K562 (cell line): ENCODE results near the gene SLC44A5. TPM values are rescaled to one million over a fixed set of nuclear protein-coding genes. Genes with fewer than 3 reads are reported as not detected.

Experiments
- EP300 ChIP-seq: IDR thresholded peaks from 2 replicates; pipeline ENCODE4 v1.6.1; 2012; ENCODE audit warnings: low read length, improper control_type of control experiment
- HNRNPUL1 ChIP-seq: fragments of 200-400 bp; formaldehyde crosslinking; IDR thresholded peaks from 2 replicates; pipeline ENCODE4 v1.6.1; 2017; ENCODE audit warnings: low read length
- JUN ChIP-seq, 2 experiments: sonication (generic) in 1 of 2; formaldehyde crosslinking in 1 of 2; IDR thresholded peaks; 2 replicates each; pipeline versions ENCODE4 v1.6.1 to v1.8.0; 2012 to 2022; ENCODE audit warnings: borderline replicate concordance in 2 of 2, mild to moderate bottlenecking in 2 of 2, improper control_type of control experiment in 1 of 2, low read depth in 1 of 2, low read length in 1 of 2, missing genetic modification reagents in 1 of 2
- JUND ChIP-seq, 2 experiments: IDR thresholded peaks; 2 replicates in 1 of 2; 3 replicates in 1 of 2; pipeline ENCODE4 v1.6.1; 2011; ENCODE audit warnings: borderline replicate concordance in 2 of 2, low read depth in 2 of 2, low read length in 2 of 2, improper control_type of control experiment in 1 of 2, missing biosample characterization in 1 of 2, missing genetic modification characterization in 1 of 2, missing genetic modification reagents in 1 of 2
- KLF16 ChIP-seq: IDR thresholded peaks from 2 replicates; pipeline ENCODE4 v1.6.1; 2016; ENCODE audit warnings: antibody characterized with exemption
- MYC ChIP-seq, 2 experiments: fragments of 250-450 bp in 1 of 2; sonication (Bioruptor Pico) in 1 of 2; IDR thresholded peaks; 2 replicates each; pipeline versions ENCODE4 v1.5.1 to v1.6.1; 2012 to 2021; ENCODE audit warnings: low read depth in 2 of 2, borderline replicate concordance in 1 of 2, improper control_type of control experiment in 1 of 2, low read length in 1 of 2, mild to moderate bottlenecking in 1 of 2, moderate library complexity in 1 of 2
- NFRKB ChIP-seq: fragments of 450-650 bp; IDR thresholded peaks from 2 replicates; pipeline ENCODE4 v1.6.1; 2016; ENCODE audit warnings: low read depth
- PTRF ChIP-seq: fragments of 450-650 bp; IDR thresholded peaks from 2 replicates; pipeline ENCODE4 v1.6.1; 2016; ENCODE audit warnings: mild to moderate bottlenecking, missing genetic modification characterization, missing compliant biosample characterization
- RAD21 ChIP-seq, 2 experiments: fragments of 250-450 bp in 1 of 2; fragments of 450-650 bp in 1 of 2; sonication (Bioruptor Pico) in 1 of 2; formaldehyde crosslinking in 1 of 2; IDR thresholded peaks in 1 of 2; conservative IDR thresholded peaks in 1 of 2; 2 replicates each; pipeline versions ENCODE4 v1.4.0 to v1.8.0; 2020 to 2022; ENCODE audit warnings: mild to moderate bottlenecking in 2 of 2, moderate library complexity in 1 of 2
- RFX1 ChIP-seq: fragments of 450-650 bp; IDR thresholded peaks from 2 replicates; pipeline ENCODE4 v1.6.1; 2016; ENCODE audit warnings: mild to moderate bottlenecking, moderate library complexity
- TCF3 ChIP-seq: sonication (generic); formaldehyde crosslinking; IDR thresholded peaks from 2 replicates; pipeline ENCODE4 v1.4.0; 2020; ENCODE audit warnings: mild to moderate bottlenecking, missing genetic modification reagents
- TCF7L2 ChIP-seq: fragments of 150-350 bp; IDR thresholded peaks from 2 replicates; pipeline ENCODE4 v1.6.1; 2016; ENCODE audit warnings: low read depth, mild to moderate bottlenecking, low read length, moderate library complexity
- ZNF280B ChIP-seq: fragments of 250-450 bp; sonication (Bioruptor Pico); IDR thresholded peaks from 2 replicates; pipeline ENCODE4 v1.5.1; 2021; ENCODE audit warnings: mild to moderate bottlenecking
- ZNF408 ChIP-seq: fragments of 250-450 bp; sonication (Bioruptor Pico); IDR thresholded peaks from 2 replicates; pipeline ENCODE4 v1.4.0; 2020; ENCODE audit warnings: low read depth, mild to moderate bottlenecking, moderate library complexity
- polyA plus RNA-seq, 8 experiments: library from polyadenylated mRNA; depleted of rRNA in 4 of 8; stranded (reverse) in 5 of 8; unstranded in 3 of 8; fragments of >200 nt; fragmentation: Nextera tagmentation in 2 of 8; fragmentation: Illumina TruSeq in 1 of 8; extraction: Ambion mirVana in 2 of 8; extraction: Trizol in 1 of 8; gene quantifications; 2 replicates each; pipeline versions ENCODE4 v1.2.1 to v1.2.3, GENCODE V29; 2011 to 2014; ENCODE audit warnings: inconsistent platforms in 1 of 8, missing spikeins in 1 of 8
- total RNA-seq, 7 experiments: library from RNA; depleted of rRNA in 6 of 7; stranded (reverse); fragments of >200 nt in 6 of 7; fragmentation: Illumina TruSeq in 2 of 7; extraction: Trizol in 2 of 7; gene quantifications; 2 replicates each; pipeline versions ENCODE4 v1.2.1 to v1.2.3, GENCODE V29; 2011 to 2021; ENCODE audit warnings: low replicate concordance in 1 of 7
- TF ChIP-seq, protein P1 (sequence below): IDR thresholded peaks from 2 replicates; pipeline ENCODE4 v1.6.1; 2012; ENCODE audit warnings: low read depth, low read length, improper control_type of control experiment, borderline replicate concordance
- TF ChIP-seq, protein P2 (sequence below), 3 experiments: IDR thresholded peaks in 2 of 3; conservative IDR thresholded peaks in 1 of 3; 2 replicates each; pipeline ENCODE4 v1.5.1; 2011 to 2012; ENCODE audit warnings: low read length in 3 of 3, mild to moderate bottlenecking in 3 of 3, control low read depth in 2 of 3, improper control_type of control experiment in 1 of 3, inconsistent platforms in 1 of 3, low read depth in 1 of 3, mixed read lengths in 1 of 3, moderate library complexity in 1 of 3; ENCODE audit not compliant: insufficient read depth in 2 of 3

SLC44A5 gene
- total and polyA plus RNA-seq, 9 of the 15 experiments (the other 6 are each of a cell fraction or from before 2014, with no cell fraction given) = 1.2 to 10.1 (median 3.2) TPM

DNA sequence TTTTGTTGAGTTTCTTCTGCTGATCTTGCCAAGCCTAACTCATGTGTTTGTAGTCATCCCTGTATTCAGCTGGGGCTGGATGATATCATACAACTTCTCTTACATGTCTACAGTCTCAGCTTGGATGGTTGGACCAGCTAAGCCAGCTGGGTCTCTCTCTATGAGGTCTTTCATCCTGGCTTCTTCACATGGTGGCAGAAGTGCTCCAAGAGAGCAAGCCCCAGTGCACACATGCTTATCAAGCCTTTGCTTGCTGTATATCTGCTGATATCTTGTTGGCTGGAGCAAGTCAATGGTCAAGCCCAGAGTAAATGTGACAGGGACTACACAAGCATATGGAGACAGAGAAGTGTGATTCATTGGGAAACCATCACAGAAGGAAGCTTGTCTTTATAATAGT, 29.2 kb upstream of the SLC44A5 start (continued):
- TF ChIP-seq MYC (IDR thresholded peaks at IDR 0.05; ENCODE audit: low read depth, low read length) = peak; percentile 56
- TF ChIP-seq MYC (CRISPR knock-in tag; IDR thresholded peaks at IDR 0.05; ENCODE audit: borderline replicate concordance, low read depth) = no peak
- TF ChIP-seq, protein P1, sequence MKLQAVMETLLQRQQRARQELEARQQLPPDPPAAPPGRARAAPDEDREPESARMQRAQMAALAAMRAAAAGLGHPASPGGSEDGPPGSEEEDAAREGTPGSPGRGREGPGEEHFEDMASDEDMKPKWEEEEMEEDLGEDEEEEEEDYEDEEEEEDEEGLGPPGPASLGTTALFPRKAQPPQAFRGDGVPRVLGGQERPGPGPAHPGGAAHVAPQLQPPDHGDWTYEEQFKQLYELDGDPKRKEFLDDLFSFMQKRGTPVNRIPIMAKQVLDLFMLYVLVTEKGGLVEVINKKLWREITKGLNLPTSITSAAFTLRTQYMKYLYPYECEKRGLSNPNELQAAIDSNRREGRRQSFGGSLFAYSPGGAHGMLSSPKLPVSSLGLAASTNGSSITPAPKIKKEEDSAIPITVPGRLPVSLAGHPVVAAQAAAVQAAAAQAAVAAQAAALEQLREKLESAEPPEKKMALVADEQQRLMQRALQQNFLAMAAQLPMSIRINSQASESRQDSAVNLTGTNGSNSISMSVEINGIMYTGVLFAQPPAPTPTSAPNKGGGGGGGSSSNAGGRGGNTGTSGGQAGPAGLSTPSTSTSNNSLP = peak; percentile 88; the same call in 1 of the 2 replicates
- TF ChIP-seq TCF3 (CRISPR knock-in tag) = peak; percentile 13; the same call in 1 of the 2 replicates
- TF ChIP-seq ZNF280B (CRISPR knock-in tag) = no peak
- TF ChIP-seq, protein P2, sequence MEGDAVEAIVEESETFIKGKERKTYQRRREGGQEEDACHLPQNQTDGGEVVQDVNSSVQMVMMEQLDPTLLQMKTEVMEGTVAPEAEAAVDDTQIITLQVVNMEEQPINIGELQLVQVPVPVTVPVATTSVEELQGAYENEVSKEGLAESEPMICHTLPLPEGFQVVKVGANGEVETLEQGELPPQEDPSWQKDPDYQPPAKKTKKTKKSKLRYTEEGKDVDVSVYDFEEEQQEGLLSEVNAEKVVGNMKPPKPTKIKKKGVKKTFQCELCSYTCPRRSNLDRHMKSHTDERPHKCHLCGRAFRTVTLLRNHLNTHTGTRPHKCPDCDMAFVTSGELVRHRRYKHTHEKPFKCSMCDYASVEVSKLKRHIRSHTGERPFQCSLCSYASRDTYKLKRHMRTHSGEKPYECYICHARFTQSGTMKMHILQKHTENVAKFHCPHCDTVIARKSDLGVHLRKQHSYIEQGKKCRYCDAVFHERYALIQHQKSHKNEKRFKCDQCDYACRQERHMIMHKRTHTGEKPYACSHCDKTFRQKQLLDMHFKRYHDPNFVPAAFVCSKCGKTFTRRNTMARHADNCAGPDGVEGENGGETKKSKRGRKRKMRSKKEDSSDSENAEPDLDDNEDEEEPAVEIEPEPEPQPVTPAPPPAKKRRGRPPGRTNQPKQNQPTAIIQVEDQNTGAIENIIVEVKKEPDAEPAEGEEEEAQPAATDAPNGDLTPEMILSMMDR (IDR thresholded peaks at IDR 0.05 in 2 of 3, conservative IDR thresholded peaks at IDR 0.05 in 1 of 3; ENCODE audit: insufficient read depth in 2 of 3, low read depth in 1 of 3, low read length in 3 of 3) = peak; percentile 20 to 56 (median 26); a peak in 3 of 6 replicates
- peak; percentile 41; the same call in 1 of the 2 replicates for TF ChIP-seq EP300
- no peak for TF ChIP-seq NFRKB
- TF ChIP-seq KLF16 = 0 out of 2 replicates have a peak, but pooled peaks have one; percentile 22
- no peak for TF ChIP-seq PTRF (tag)
- TF ChIP-seq TCF7L2 = no peak
- 0 out of 2 replicates have a peak, but pooled peaks have one; percentile 30 for TF ChIP-seq JUND (IDR thresholded peaks at IDR 0.05; ENCODE audit: borderline replicate concordance, low read depth, low read length)
- no peak; the same call in 2 of the 3 replicates for TF ChIP-seq JUND (tag; IDR thresholded peaks at IDR 0.05; ENCODE audit: borderline replicate concordance, low read depth, low read length)
- TF ChIP-seq HNRNPUL1 = no peak
- TF ChIP-seq RFX1 = no peak
- TF ChIP-seq JUN (IDR thresholded peaks at IDR 0.05; ENCODE audit: borderline replicate concordance, low read depth, low read length) = 0 out of 2 replicates have a peak, but pooled peaks have one; percentile 34
- no peak for TF ChIP-seq JUN (CRISPR knock-in tag; IDR thresholded peaks at IDR 0.05; ENCODE audit: borderline replicate concordance)
- TF ChIP-seq ZNF408 (CRISPR knock-in tag) = no peak
- peak; percentile 72 to 87 for TF ChIP-seq RAD21 (CRISPR knock-in tag; conservative IDR thresholded peaks at IDR 0.05 in 1 of 2, IDR thresholded peaks at IDR 0.05 in 1 of 2)
